Gastroesophageal sphincter (tissue), 4 donors: ENCODE measurements around the gene ERRFI1. TPM values are rescaled to one million over a fixed set of nuclear protein-coding genes. Genes with fewer than 3 reads are reported as not detected.
A peak's percentile ranks its signal among the peaks of the same experiment; 100 is the strongest.
"Not testable (repeated sequence)": the region's sequence is repeated elsewhere in the genome, so short reads cannot be mapped to it uniquely, and the experiment has no call there.

ENCODE experiments used
- ATAC-seq: fragments of 150-250 bp; one replicate; pipeline ENCODE4 v1.9.1; 2016; ENCODE audit warnings: mild to moderate bottlenecking, moderate library complexity
- H3K27ac ChIP-seq, 4 donors: fragments of 200-600 bp; sonication (generic) in 3 of 4; 1 replicate in 3 of 4; 2 replicates in 1 of 4; pipeline ENCODE4 v1.5.1; 2016 to 2019
- H3K27me3 ChIP-seq: fragments of 200-600 bp; sonication (generic); one replicate; pipeline ENCODE4 v1.5.1; 2019
- H3K36me3 ChIP-seq, 2 donors: fragments of 200-600 bp; sonication (generic); one replicate each; pipeline ENCODE4 v1.5.1; 2019; ENCODE audit warnings: control low read depth in 1 of 2
- H3K4me1 ChIP-seq, 3 donors: fragments of 200-600 bp; sonication (generic); 1 replicate in 2 of 3; 2 replicates in 1 of 3; pipeline ENCODE4 v1.5.1; 2016 to 2019; ENCODE audit warnings: control low read depth in 2 of 3
- H3K4me3 ChIP-seq, 2 donors: fragments of 200-600 bp; sonication (generic); one replicate each; pipeline ENCODE4 v1.5.1; 2019; ENCODE audit warnings: mild to moderate bottlenecking in 1 of 2, moderate library complexity in 1 of 2
- H3K9me3 ChIP-seq, 3 donors: fragments of 200-600 bp; sonication (generic); one replicate each; pipeline ENCODE4 v1.5.1; 2017 to 2019; ENCODE audit warnings: control low read depth in 2 of 3
- CTCF ChIP-seq, 4 experiments: fragments of 200-600 bp in 2 of 4; fragments of 450-650 bp in 2 of 4; sonication (generic) in 1 of 4; IDR thresholded peaks; one replicate each; pipeline ENCODE4 v1.5.1; 2017 to 2019; ENCODE audit warnings: antibody characterized with exemption in 4 of 4, mild to moderate bottlenecking in 2 of 4, moderate library complexity in 2 of 4
- EP300 ChIP-seq: sonication (generic); formaldehyde crosslinking; IDR thresholded peaks from one replicate; pipeline ENCODE4 v1.6.1; 2017; ENCODE audit warnings: antibody characterized with exemption, mild to moderate bottlenecking
- POLR2A ChIP-seq, 2 donors: fragments of 450-650 bp; IDR thresholded peaks; one replicate each; pipeline ENCODE4 v1.6.1; 2017; ENCODE audit warnings: antibody characterized with exemption in 2 of 2, mild to moderate bottlenecking in 2 of 2, moderate library complexity in 1 of 2
- POLR2AphosphoS5 ChIP-seq: sonication (generic); formaldehyde crosslinking; IDR thresholded peaks from one replicate; pipeline ENCODE4 v1.6.1; 2017; ENCODE audit warnings: antibody characterized with exemption
- WGBS, 2 donors: methylation state at CpG; one replicate each; pipeline ENCODE4 v1.1.5; 2018; ENCODE audit warnings: low coverage in 1 of 2; 5-methylcytosine and 5-hydroxymethylcytosine counted together
- total RNA-seq, 4 donors: library from RNA; depleted of rRNA; stranded (reverse); fragments of >200 nt; gene quantifications; one replicate each; pipeline ENCODE4 v1.1.0, GENCODE V29; 2016

ERRFI1 gene
- total RNA-seq, 4 donors from 2014 or later: 344 to 570 (median 393) TPM

GRCh38 chr1:8059161-8059622 is 33.1 kb upstream of the ERRFI1 start:
- Histone ChIP-seq H3K4me3 (no peak overlapping the region), H3K27ac (peak overlapping the region in 2 of 4 donors; percentile 75)
- ATAC-seq: no peak

DNA sequence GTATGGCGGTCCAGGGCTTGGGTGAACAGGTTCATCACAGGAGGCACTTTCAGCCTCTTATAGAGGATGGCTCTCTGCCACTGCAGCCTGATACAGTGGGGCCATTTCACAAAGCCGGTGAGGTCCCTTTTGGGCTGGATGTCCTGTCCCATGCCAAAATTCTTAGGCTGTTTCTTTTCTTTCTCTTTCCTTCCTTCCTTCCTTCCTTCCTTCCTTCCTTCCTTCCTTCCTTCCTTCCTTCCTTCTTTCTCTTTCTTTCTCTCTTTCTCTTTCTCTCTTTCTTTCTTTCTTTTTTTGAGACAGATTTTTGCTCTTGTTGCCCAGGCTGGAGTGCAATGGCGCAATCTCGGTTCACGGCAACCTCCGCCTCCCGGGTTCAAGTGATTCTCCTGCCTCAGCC is 31.7 kb upstream of the ERRFI1 start:
- not testable (repeated sequence) for H3K36me3 ChIP-seq, H3K9me3 ChIP-seq, ATAC-seq, H3K4me3 ChIP-seq, H3K27me3 ChIP-seq
- WGBS, 2 donors: 85 to 100% methylated on average over 2 to 6 of the region's 7 CpGs
- peaks cover 0 to 68% (median 4%) of the 10 kb centered on the region in 3 donors for H3K4me1 ChIP-seq
- peak overlapping the region in 1 of 4 donors; percentile 75 for H3K27ac ChIP-seq

More at GRCh38 chr1:8059161-8059622, 33.1 kb upstream of the ERRFI1 start:
- H3K36me3 ChIP-seq: no peaks in the 10 kb centered on the region
- TF ChIP-seq POLR2AphosphoS5: no peak
- TF ChIP-seq CTCF (IDR thresholded peaks at IDR 0.05): no peak
- no peak for TF ChIP-seq EP300
- TF ChIP-seq POLR2A (IDR thresholded peaks at IDR 0.05): no peak
- WGBS, 2 donors: 38 to 84% methylated on average over 1 to 5 of the region's 6 CpGs
- no peaks in the 10 kb centered on the region for H3K9me3 ChIP-seq
- peaks cover 0 to 70% (median 4%) of the 10 kb centered on the region in 3 donors for H3K4me1 ChIP-seq
- H3K27me3 ChIP-seq: no peaks in the 10 kb centered on the region

- H3K27me3 ChIP-seq: no peaks in the 10 kb centered on the region
- peaks cover 0 to 70% (median 0%) of the 10 kb centered on the region in 3 donors for H3K4me1 ChIP-seq
- no peaks in the 10 kb centered on the region for H3K36me3 ChIP-seq
- ATAC-seq: peak; percentile 56
- peak overlapping the region in 3 of 4 donors; percentile 39 to 64 (median 59) for H3K27ac ChIP-seq
- TF ChIP-seq POLR2AphosphoS5 (peak; percentile 60), POLR2A (IDR thresholded peaks at IDR 0.05) (no peak)
- no peak overlapping the region for H3K4me3 ChIP-seq
- 64 to 100% methylated on average over 1 to 4 of the region's 4 CpGs for WGBS, 2 donors
- H3K9me3 ChIP-seq: no peaks in the 10 kb centered on the region
These were observed 29.9 kb upstream of the ERRFI1 start for GRCh38 chr1:8055973-8056372.

DNA sequence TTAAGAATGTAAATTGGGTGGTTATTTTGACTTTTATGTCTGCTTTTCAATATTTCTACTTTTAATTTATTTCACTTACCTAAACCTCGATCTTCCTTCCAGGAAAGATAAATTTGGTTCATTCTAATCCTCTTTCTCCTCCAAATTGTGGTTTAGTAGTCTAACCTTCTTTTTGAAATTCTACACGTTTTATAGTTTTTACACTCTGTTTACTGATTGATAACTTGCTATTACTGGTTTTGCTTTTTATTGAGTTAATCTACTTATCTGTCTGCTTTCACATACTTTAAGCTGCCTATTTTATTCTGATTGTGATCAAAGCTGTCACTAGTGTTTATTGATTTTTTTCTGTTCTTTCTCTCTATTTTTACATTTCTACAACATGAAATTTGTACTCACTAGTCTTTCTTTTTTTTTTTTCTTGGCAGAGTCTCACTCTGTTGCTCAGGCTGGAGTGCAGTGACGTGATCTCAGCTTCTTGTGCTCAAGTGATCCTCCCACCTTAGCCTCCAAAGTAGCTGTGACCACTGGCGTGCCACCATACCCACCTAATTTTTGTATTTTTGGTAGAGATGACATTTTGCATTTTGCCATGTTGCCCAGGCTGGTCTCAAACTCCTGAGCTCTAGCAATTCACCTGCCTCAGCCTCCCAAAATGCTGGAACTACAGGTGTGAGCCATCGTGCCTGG is 27.9 kb upstream of the ERRFI1 start:
- Histone ChIP-seq H3K4me3 (no peak overlapping the region), H3K27me3 (no peaks in the 10 kb centered on the region), H3K4me1 (peaks cover 0 to 52% (median 0%) of the 10 kb centered on the region in 3 donors), H3K9me3 (no peaks in the 10 kb centered on the region), H3K27ac (peak overlapping the region in 1 of 4 donors; percentile 27), H3K36me3 (no peaks in the 10 kb centered on the region)
- TF ChIP-seq CTCF (IDR thresholded peaks at IDR 0.05) (no peak), EP300 (no peak)
- 60 to 67% methylated on average over 5 of the region's 5 CpGs for WGBS, 2 donors
- peak; percentile 59 for ATAC-seq

DNA sequence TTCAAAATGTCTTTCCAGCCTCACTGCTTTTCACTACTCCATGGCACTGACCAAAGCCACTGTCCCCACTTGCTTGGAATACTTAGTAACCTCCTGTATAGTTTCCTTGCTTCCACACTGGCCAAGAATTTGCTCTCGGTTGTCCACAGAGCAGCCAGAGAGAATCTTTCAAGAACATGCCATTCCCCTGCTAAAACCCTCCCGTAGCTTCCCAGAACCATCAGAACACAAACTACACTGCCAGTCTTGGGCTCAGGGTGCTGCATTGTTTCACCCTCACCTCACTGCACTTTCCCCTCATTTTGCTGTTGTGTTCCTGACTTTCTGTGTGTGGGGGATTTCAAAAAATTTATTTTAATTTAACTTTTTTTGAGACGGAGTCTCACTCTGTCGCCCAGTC is 25.5 kb upstream of the ERRFI1 start:
- peak overlapping the region in 2 of 4 donors; percentile 14 to 66 for H3K27ac ChIP-seq
- H3K4me1 ChIP-seq: peaks cover 0 to 52% (median 0%) of the 10 kb centered on the region in 3 donors
- peak; percentile 17 for ATAC-seq
- TF ChIP-seq CTCF (IDR thresholded peaks at IDR 0.05): no peak
- TF ChIP-seq POLR2A (IDR thresholded peaks at IDR 0.05): no peak
- TF ChIP-seq POLR2AphosphoS5: peak; percentile 91
- TF ChIP-seq EP300: no peak
- H3K4me3 ChIP-seq: no peak overlapping the region
- no peaks in the 10 kb centered on the region for H3K36me3 ChIP-seq
- no peaks in the 10 kb centered on the region for H3K9me3 ChIP-seq
- WGBS, 2 donors: 74 to 79% methylated on average over 3 to 4 of the region's 4 CpGs
- H3K27me3 ChIP-seq: no peaks in the 10 kb centered on the region

DNA sequence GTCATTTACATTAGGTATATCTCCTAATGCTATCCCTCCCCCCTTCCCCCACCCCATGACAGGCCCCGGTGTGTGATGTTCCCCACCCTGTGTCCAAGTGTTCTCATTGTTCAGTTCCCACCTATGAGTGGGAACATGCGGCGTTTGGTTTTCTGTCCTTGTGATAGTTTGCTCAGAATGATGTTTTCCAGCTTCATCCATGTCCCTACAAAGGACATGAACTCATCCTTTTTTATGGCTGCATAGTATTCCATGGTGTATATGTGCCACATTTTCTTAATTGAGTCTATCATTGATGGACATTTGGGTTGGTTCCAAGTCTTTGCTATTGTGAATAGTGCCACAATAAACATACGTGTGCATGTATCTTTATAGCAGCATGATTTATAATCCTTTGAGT is 23.1 kb upstream of the ERRFI1 start:
- ATAC-seq, H3K27ac ChIP-seq, H3K36me3 ChIP-seq, H3K9me3 ChIP-seq, H3K27me3 ChIP-seq, H3K4me3 ChIP-seq: not testable (repeated sequence)
- peaks cover 0 to 40% (median 0%) of the 10 kb centered on the region in 3 donors for H3K4me1 ChIP-seq
- WGBS, 2 donors: 83 to 100% methylated on average over 1 to 2 of the region's 4 CpGs
